Central memory CD8-positive, alpha-beta T cell (primary cell): Measurements from ENCODE around the gene NFX1.
"Not testable (repeated sequence)": the region's sequence is repeated elsewhere in the genome, so short reads cannot be mapped to it uniquely, and the experiment has no call there.

Source experiments
- ATAC-seq: fragments of 150-1000 bp; cut with Tn5 transposase; replicated peaks from 2 replicates; pipeline ENCODE4 v1.10.0; 2022; ENCODE audit warnings: mild to moderate bottlenecking, moderate FRiP score, moderate number of reproducible peaks; ENCODE audit not compliant: poor library complexity, severe bottlenecking; ENCODE audit errors: extremely low read depth
- DNase-seq, 2 donors: peaks; one replicate each; pipeline ENCODE4 v3.0.0; 2021; ENCODE audit warnings: low spot score in 2 of 2
- H3K27ac Mint-ChIP-seq: one replicate; pipeline ENCODE4 v1.8.0; 2022; ENCODE audit warnings: low read depth, mild to moderate bottlenecking, moderate library complexity, mixed read lengths
- H3K27me3 Mint-ChIP-seq: one replicate; pipeline ENCODE4 v1.8.0; 2022; ENCODE audit warnings: mixed read lengths
- H3K36me3 Mint-ChIP-seq: one replicate; pipeline ENCODE4 v1.8.0; 2022; ENCODE audit warnings: mild to moderate bottlenecking, moderate library complexity, mixed read lengths; ENCODE audit not compliant: insufficient read depth
- H3K4me1 Mint-ChIP-seq: one replicate; pipeline ENCODE4 v1.8.0; 2022; ENCODE audit warnings: mixed read lengths
- H3K4me3 Mint-ChIP-seq: one replicate; pipeline ENCODE4 v1.8.0; 2022; ENCODE audit warnings: mild to moderate bottlenecking, moderate library complexity, mixed read lengths
- H3K9me3 Mint-ChIP-seq: one replicate; pipeline ENCODE4 v1.8.0; 2022; ENCODE audit warnings: mixed read lengths

NFX1 gene

DNA sequence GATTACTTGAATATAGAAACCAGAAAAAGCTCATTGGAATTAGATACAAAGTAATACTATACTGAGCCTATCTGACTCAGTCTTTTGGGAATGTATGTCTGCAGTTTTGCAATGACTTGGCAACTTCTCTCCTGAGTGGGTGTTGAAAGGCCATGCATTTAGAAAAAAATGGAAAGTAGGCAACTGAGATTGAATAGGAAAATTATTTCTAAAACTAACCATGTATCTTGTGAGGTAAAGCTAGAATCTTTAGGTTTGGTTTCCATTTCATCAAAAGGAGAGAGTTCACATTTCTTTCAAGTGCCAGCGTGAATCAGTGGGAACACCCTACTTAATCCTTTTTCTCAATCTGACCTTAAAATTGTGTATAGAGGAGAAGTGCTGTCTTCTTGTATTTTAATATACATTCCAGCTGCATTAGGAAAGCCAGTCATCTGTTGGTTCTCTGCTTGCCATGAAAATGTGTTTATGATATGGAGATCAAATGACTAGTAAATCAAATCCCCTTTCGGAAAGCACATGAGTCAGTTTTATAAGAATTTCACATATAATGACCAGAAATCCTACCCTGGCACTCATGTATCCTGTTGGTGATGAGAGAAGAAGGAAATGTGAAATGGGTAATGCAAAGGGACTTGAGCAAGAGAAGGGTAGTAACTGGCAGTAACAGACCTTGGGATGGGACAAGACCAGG is 30.4 kb downstream of the NFX1 start:
- Mint-ChIP-seq H3K36me3 (peaks cover 77% of the 10 kb centered on the region), H3K4me1 (no peaks in the 10 kb centered on the region), H3K27ac (no peak overlapping the region), H3K27me3 (no peaks in the 10 kb centered on the region), H3K4me3 (no peak overlapping the region), H3K9me3 (no peaks in the 10 kb centered on the region)
- no peak for ATAC-seq
- DNase-seq, result no peak

DNA sequence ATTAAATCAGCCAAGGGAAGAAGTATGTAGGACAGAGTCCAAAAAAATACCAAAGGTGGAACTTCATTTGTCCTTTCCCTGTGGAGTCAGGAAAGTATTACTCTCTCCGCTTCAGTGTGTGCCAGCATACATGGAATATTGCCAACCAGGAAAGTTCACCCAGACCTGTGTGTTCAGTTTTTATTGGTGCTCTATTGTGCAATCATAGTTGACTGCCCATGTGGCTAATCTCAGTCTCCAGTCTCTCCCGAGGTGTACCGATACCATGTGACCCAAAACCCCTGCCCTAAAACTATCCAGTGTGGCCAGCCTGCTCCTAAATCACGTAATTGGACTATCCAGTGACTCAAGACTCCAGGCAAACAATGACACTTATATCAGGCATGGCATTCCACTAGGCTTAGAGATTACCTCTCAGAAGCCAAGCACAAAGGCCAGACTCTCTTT is 38.8 kb downstream of the NFX1 start:
- Mint-ChIP-seq H3K4me1 (no peaks in the 10 kb centered on the region), H3K9me3 (no peaks in the 10 kb centered on the region), H3K36me3 (peaks cover 44% of the 10 kb centered on the region), H3K4me3 (no peak overlapping the region), H3K27ac (no peak overlapping the region), H3K27me3 (no peaks in the 10 kb centered on the region)
- DNase-seq (no peak), ATAC-seq (no peak)

DNA sequence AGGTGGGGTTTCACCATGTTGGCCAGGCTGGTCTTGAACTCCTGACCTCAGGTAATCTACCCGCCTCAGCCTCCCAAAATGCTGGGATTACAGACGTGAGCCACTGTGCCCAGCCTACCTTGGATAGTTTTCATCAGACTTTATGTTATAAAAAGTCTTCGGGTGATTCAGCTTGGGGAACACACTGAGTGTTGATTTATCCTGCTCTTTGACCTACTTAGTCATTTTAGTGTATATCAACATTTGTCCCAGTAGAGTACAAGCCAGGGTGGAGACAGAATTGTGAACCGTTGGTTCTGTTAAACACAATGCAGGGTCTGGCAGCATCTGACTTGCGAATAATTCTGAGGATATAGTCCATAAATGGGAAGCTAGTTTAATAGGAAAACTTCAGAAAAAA is 39.7 kb downstream of the NFX1 start:
- H3K4me1 Mint-ChIP-seq, result no peaks in the 10 kb centered on the region
- ATAC-seq (no peak), DNase-seq (no peak)
- no peaks in the 10 kb centered on the region for H3K27me3 Mint-ChIP-seq
- H3K9me3 Mint-ChIP-seq, result no peaks in the 10 kb centered on the region
- peaks cover 51% of the 10 kb centered on the region for H3K36me3 Mint-ChIP-seq
- H3K27ac Mint-ChIP-seq, result no peak overlapping the region
- H3K4me3 Mint-ChIP-seq, result no peak overlapping the region

DNA sequence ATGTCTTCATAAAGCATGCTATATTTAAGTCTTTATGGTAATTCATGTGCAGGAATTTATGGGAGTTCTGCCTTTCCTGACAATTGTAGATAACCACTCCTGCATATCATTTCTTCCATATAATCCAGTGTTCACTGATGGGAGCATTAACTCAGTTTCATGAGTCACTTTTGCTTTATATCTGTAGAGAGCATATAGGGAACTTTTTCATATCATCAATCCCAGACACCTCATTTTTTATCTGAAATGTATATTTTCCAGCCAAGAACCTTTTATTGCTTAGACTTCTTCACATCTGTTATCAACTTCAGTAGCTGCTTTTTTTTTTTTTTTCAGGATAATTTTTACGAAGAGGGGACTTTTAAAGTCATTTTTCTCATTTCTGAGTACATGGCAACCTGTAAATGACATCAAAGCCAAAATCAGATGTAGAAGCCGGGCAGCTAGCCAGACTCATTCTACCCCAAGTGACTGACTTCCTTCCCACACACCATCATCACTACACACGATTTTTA is 41.1 kb downstream of the NFX1 start:
- no peak overlapping the region for H3K4me3 Mint-ChIP-seq
- ATAC-seq (no peak), DNase-seq (no peak)
- H3K4me1 Mint-ChIP-seq, result no peaks in the 10 kb centered on the region
- H3K27ac Mint-ChIP-seq, result no peak overlapping the region
- H3K36me3 Mint-ChIP-seq, result peaks cover 54% of the 10 kb centered on the region
- no peaks in the 10 kb centered on the region for H3K27me3 Mint-ChIP-seq
- no peaks in the 10 kb centered on the region for H3K9me3 Mint-ChIP-seq

DNA sequence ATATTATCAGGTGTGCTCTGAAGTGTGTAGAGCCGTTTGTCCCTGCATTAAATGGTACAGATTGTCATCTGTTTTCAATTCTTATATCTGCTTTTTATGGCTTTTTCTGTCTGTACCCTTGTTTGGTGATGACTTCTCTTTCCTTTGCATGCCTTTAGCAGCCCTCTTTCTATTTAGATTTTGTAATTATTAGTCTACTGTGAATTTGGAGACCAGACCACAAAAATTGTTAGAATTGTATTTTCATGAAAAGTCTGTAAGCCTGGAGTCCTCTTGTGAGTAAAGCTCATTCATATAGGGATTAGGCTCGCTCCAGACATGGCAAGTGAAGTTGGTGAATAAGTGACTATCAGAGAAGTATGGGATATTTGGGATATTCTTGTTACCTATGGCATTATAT is 41.7 kb downstream of the NFX1 start:
- Mint-ChIP-seq H3K36me3 (peaks cover 52% of the 10 kb centered on the region), H3K4me1 (no peaks in the 10 kb centered on the region), H3K9me3 (no peaks in the 10 kb centered on the region), H3K27ac (no peak overlapping the region), H3K4me3 (no peak overlapping the region), H3K27me3 (no peaks in the 10 kb centered on the region)
- DNase-seq (no peak), ATAC-seq (no peak)

DNA sequence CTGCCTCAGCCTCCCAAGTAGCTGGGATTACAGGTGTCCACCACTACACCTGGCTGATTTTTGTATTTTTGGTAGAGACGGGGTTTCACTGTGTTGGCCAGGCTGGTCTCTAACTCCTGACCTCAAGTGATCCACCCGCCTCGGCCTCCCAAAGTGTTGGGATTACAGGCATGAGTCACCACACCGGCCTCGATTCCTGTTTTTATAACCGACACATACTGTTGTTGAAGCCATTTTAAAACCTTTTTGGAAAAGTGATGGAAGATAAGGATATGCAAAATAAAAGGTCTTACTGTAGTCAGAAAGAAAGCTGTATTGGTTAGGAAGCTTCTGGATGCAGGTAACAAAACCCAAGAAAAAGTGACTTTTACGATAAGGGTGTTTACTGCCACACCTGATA is 42.6 kb downstream of the NFX1 start:
- H3K4me3 Mint-ChIP-seq, H3K4me1 Mint-ChIP-seq, ATAC-seq, H3K9me3 Mint-ChIP-seq, H3K27me3 Mint-ChIP-seq, DNase-seq: not testable (repeated sequence)
- Mint-ChIP-seq H3K36me3 (peaks cover 58% of the 10 kb centered on the region), H3K27ac (peak overlapping the region; percentile 16)

DNA sequence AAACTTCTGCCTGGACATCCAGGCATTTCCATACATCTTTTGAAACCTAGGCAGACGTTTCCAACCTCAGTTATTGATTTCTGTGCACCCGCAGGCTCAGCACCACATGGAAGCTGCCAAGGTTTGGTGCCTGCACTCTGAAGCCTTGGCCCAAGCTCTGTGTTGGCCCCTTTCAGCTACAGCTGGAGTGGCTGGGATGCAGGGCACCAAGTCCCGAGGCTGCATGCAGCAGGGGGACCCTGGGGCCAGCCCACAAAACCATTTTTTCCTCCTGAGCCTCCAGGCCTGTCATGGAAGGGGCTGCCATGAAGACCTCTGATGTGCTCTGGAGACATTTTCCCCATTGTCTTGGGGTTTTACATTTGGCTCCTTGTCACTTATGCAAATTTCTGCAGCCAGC is 49.9 kb downstream of the NFX1 start:
- Mint-ChIP-seq H3K27ac (peak overlapping the region; percentile 4), H3K36me3 (peaks cover 45% of the 10 kb centered on the region), H3K27me3 (no peaks in the 10 kb centered on the region), H3K9me3 (no peaks in the 10 kb centered on the region), H3K4me1 (peaks cover 21% of the 10 kb centered on the region), H3K4me3 (no peak overlapping the region)
- ATAC-seq (no peak), DNase-seq (no peak)

DNA sequence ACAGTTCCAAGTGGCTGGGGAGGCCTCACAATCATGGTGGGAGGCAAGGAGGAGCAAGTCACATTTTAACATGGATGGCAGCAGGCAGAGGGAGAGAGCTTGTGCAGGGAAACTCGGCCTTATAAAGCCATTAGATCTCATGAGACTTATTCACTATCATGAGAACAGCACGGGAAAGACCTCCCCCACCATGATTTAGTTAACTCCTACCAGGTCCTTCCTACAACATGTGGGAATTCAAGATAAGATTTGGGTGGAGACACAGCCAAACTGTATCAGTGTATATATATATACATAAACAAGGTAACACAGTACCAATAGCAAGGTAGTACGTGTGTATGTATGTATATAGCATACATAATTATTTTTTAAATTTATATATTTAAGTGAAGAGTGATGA is 50.9 kb downstream of the NFX1 start:
- Mint-ChIP-seq H3K4me1 (peaks cover 21% of the 10 kb centered on the region), H3K27ac (no peak overlapping the region), H3K9me3 (no peaks in the 10 kb centered on the region), H3K36me3 (peaks cover 53% of the 10 kb centered on the region), H3K27me3 (no peaks in the 10 kb centered on the region), H3K4me3 (no peak overlapping the region)
- DNase-seq (no peak), ATAC-seq (no peak)

DNA sequence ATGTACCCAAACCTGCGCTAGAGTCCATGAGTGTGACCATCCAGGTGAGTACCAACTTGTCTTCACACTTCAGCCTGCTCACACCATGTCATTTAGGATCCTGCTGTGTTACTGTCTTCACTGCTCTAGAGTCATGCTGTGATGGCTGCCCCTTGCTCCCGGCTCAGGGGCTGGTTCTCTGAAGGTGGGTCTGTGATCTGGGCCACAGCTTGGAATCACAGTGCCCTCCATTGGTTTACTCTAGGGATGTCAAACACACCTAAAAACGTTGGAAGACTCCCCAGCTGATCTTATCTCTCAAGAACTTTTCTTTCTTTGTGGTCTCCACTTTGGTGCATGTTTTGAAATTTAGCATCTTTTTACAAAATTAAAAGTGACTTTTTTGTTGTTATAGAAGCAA is 53.8 kb downstream of the NFX1 start:
- Mint-ChIP-seq H3K4me1 (peaks cover 18% of the 10 kb centered on the region), H3K27me3 (no peaks in the 10 kb centered on the region), H3K9me3 (no peaks in the 10 kb centered on the region), H3K4me3 (no peak overlapping the region), H3K27ac (peak overlapping the region; percentile 19), H3K36me3 (peaks cover 65% of the 10 kb centered on the region)
- DNase-seq (no peak), ATAC-seq (no peak)

DNA sequence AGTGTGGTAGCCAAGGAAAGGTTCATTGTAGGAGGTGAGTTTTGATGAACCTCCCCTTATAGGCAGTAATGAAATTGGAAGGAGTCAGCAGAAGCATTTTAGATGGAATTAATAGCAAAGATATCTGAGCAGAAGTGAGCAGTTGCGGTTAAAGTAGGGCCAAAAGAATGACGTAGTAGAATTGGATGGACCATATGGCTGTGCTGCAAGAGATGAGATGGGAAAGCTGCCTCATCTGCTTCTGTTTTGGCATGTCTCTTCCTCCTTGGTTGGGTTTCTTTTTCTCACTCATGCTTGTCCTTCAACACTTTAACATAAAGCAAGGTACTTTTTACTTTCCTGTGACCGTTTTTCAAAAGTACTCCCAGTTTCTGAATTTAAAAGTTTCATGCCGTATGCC is 56.2 kb downstream of the NFX1 start:
- H3K9me3 Mint-ChIP-seq, result no peaks in the 10 kb centered on the region
- H3K27me3 Mint-ChIP-seq, result no peaks in the 10 kb centered on the region
- H3K4me3 Mint-ChIP-seq, result no peak overlapping the region
- H3K36me3 Mint-ChIP-seq, result peaks cover 61% of the 10 kb centered on the region
- H3K4me1 Mint-ChIP-seq, result no peaks in the 10 kb centered on the region
- H3K27ac Mint-ChIP-seq, result no peak overlapping the region
- no peak for DNase-seq
- no peak for ATAC-seq

DNA sequence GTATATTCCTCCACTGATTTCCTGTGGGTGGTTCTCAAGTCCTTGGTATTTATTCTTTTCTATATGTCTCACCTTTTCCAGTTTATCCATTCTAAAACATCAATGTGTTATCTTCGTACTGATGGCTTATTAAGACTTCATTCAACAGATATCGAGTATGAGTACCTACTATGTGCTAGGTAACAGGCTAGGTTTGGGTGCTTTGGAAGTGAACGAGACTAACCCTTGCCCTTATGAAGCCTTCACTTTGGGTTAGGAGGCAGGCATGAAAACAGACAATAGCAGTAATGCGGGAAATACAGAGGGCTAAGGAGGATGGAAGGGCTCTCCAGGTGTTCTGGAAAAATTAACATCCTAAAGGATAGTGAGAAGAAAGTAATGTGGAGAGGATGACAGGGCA is 58.7 kb downstream of the NFX1 start:
- DNase-seq (no peak), ATAC-seq (no peak)
- Mint-ChIP-seq H3K4me3 (no peak overlapping the region), H3K27ac (peak overlapping the region; percentile 1), H3K27me3 (no peaks in the 10 kb centered on the region), H3K9me3 (no peaks in the 10 kb centered on the region), H3K4me1 (no peaks in the 10 kb centered on the region), H3K36me3 (peaks cover 47% of the 10 kb centered on the region)

DNA sequence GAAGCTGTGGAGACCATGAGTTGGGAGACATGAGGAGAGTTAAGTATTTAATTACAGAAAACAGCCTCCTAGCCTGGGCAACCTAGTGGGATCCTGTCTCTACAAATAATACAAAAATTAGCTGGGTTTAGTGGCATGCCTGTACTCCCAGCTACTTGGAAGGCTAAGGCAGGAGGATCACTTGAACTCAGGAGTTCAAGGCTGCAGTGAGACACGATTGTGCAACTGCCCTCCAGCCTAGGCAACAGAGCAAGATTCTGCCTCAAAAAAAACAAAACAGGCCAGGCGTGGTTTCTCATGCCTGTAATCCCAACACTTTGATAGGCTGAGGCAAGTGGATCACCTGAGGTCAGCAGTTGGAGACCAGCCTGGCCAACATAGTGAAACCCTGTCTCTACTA is 59.4 kb downstream of the NFX1 start:
- ATAC-seq, result no peak
- Mint-ChIP-seq H3K4me1 (no peaks in the 10 kb centered on the region), H3K27ac (peak overlapping the region; percentile 1), H3K27me3 (no peaks in the 10 kb centered on the region), H3K4me3 (no peak overlapping the region), H3K36me3 (peaks cover 44% of the 10 kb centered on the region), H3K9me3 (no peaks in the 10 kb centered on the region)
- DNase-seq, result no peak

DNA sequence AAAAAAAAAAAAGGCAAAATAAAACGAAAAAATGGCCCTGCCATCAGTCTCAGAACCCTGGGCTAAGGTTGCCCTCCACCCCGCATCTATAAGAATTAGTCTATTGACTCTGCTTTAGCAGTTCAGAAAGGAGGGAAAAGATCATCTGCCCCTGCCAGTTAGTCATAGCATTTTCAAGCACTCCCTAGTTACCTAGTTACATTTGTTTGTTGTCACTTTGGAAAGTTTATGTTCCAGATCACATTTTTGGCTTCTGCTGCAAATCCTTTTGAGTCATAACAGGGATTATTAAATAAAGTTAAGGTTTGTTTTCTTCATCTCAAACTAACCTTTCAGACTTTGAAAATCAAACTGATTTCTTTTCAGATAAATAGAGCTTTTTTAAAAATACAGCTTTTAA is 60.0 kb downstream of the NFX1 start:
- Mint-ChIP-seq H3K9me3 (no peaks in the 10 kb centered on the region), H3K27ac (no peak overlapping the region), H3K36me3 (peaks cover 41% of the 10 kb centered on the region), H3K4me3 (no peak overlapping the region), H3K4me1 (no peaks in the 10 kb centered on the region), H3K27me3 (no peaks in the 10 kb centered on the region)
- ATAC-seq (no peak), DNase-seq (no peak)
